GM12801 (cell line): ENCODE data around the gene BBX.

Experiments used
- TF ChIP-seq, protein P1 (sequence below): IDR thresholded peaks from one replicate; pipeline ENCODE4 v1.5.1; 2011; ENCODE audit warnings: control low read depth; ENCODE audit not compliant: insufficient read length; ENCODE audit errors: extremely low read depth

BBX gene

GRCh38 chr3:107543666-107544065, 20.9 kb downstream of the BBX start:
- TF ChIP-seq, protein P1, sequence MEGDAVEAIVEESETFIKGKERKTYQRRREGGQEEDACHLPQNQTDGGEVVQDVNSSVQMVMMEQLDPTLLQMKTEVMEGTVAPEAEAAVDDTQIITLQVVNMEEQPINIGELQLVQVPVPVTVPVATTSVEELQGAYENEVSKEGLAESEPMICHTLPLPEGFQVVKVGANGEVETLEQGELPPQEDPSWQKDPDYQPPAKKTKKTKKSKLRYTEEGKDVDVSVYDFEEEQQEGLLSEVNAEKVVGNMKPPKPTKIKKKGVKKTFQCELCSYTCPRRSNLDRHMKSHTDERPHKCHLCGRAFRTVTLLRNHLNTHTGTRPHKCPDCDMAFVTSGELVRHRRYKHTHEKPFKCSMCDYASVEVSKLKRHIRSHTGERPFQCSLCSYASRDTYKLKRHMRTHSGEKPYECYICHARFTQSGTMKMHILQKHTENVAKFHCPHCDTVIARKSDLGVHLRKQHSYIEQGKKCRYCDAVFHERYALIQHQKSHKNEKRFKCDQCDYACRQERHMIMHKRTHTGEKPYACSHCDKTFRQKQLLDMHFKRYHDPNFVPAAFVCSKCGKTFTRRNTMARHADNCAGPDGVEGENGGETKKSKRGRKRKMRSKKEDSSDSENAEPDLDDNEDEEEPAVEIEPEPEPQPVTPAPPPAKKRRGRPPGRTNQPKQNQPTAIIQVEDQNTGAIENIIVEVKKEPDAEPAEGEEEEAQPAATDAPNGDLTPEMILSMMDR, result no peak

DNA sequence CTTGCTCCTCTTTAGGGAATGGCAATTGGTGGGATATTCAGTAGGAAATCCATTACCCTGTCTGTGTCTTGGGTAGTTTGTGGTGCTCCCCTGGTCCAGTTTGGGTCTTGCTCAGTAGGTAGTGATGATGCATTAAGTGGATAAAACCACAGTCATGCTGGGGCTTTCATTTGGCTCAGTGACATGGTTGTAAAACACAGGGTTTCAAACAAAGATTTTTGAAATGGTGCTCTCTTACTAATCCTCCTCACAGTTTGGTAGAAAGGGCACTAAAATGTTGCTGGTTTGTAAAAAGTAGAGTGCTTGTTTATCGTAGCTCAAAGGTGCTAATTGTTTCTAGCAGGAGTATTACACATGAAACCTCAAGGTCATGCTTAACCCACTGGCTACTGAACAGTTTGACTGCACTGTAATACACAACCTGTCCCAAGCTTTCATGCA, 22.9 kb downstream of the BBX start:
- TF ChIP-seq, protein P1, result no peak

GRCh38 chr3:107548601-107549000, 25.8 kb downstream of the BBX start:
- TF ChIP-seq, protein P1, result no peak

DNA sequence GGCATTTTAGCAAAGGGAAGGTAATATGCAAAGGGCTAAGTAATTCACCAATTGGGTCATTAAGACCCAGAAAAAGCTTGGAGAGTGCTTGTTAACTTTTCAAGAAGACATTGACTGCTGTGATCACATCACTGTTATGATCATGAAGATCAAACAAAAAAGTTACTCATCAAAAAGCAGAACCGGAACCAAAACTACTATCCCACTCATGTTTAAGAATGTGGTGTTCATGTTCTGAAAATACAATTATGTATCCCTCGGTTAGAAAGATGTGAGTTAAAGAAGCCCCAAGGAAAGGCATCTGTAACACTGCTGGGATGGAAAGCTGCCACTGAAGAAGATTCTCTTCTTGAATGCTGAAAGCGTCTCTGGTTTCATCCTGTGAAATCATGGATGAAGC, 32.6 kb downstream of the BBX start:
- TF ChIP-seq, protein P1, result no peak

DNA sequence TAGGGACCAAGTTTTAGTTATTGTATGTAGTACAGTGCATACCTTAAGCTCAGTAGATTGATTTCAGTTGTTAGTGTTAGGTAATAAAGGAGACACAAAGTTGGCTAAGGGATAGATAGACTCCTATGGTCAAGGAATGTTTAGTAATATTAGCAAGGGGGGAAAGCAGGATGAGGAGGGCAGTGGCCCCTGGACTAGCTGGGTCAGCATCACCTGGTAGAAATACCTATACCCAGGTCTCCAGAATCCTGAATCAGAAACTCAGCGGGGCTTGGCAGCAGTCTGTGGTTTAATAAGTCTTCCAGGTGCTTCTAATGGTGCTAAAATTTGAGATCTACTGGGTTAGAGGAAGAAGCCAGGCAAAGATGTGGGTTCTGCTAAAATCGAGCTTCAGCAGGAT, 35.0 kb downstream of the BBX start:
- TF ChIP-seq, protein P1, result no peak

- TF ChIP-seq, protein P1, result no peak
Observed at GRCh38 chr3:107560166-107560565, 37.4 kb downstream of the BBX start.

DNA sequence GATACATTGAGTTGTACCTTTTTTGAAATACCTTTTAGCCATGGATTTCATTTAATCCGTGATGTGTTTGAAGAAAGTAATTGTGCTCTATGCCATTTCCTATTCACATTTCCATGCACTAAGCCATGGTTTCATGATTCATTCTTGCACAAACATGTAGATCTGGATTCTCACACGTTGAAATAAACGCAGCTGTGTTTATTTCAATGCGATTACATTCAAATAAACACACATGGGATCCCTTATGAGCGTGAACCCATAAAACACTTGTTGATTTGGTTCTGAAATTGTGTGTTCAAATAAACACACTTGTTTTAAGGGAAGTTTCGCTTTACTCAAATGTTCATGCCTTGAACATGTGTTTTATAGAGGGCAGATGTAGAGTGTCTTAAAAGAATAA, 39.2 kb downstream of the BBX start:
- TF ChIP-seq, protein P1, result no peak

DNA sequence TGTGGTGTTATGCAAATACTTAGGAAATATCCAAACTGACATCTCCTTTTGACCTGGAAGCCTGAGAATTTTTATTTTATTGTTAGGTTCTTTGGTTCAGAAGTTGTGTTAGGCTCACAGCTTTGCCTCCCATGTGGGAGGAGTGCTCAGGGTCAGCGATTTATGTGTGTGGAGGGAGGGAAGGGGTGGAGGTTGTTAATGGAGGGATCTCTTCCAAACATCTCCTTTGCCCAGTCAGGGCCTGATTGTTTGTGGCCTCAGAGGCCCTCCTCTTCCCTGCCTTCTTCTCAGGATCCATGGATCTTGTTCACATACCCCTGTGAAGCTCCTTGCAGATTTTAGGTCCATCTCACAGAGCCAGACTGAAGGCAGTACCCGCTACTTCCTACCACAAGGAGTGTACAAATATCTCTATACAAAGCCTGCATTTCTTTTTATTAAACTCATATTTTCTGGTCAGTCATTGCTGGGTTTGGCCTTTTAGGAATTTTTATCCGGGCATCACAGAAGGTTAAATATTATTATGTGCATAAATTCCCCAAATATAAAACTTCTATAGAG, 40.3 kb downstream of the BBX start:
- TF ChIP-seq, protein P1, result no peak
